HG03159 (cell line): ENCODE results near the gene NCEH1.
"Not testable (repeated sequence)": the region's sequence is repeated elsewhere in the genome, so short reads cannot be mapped to it uniquely, and the experiment has no call there.

Experiments used
- ATAC-seq: cut with Tn5 transposase; IDR thresholded peaks from one replicate; pipeline ENCODE4 v1.9.1; 2021; ENCODE audit warnings: mild to moderate bottlenecking, moderate library complexity; ENCODE audit not compliant: unreplicated experiment

Gene NCEH1

GRCh38 chr3:172708921-172709773, 1.7 kb downstream of the NCEH1 start:
- no peak for ATAC-seq

- no peak for ATAC-seq
These were observed 2.9 kb downstream of the NCEH1 start for GRCh38 chr3:172707967-172708366.

- ATAC-seq, result no peak
These were observed 3.8 kb downstream of the NCEH1 start for GRCh38 chr3:172707030-172707429.

GRCh38 chr3:172705170-172705569, 5.7 kb downstream of the NCEH1 start:
- ATAC-seq, result no peak

GRCh38 chr3:172704001-172704400, 6.9 kb downstream of the NCEH1 start:
- no peak for ATAC-seq

- not testable (repeated sequence) for ATAC-seq
These were observed 8.1 kb downstream of the NCEH1 start for GRCh38 chr3:172702731-172703130.

- ATAC-seq, result no peak
These were observed 8.6 kb downstream of the NCEH1 start for GRCh38 chr3:172702256-172702655.

GRCh38 chr3:172701751-172702150, 9.1 kb downstream of the NCEH1 start:
- ATAC-seq, result no peak

GRCh38 chr3:172700936-172701455, 9.9 kb downstream of the NCEH1 start:
- ATAC-seq, result no peak

GRCh38 chr3:172700256-172700655, 10.6 kb downstream of the NCEH1 start:
- ATAC-seq, result no peak

GRCh38 chr3:172699031-172699430, 11.8 kb downstream of the NCEH1 start:
- ATAC-seq, result no peak

GRCh38 chr3:172698631-172699030, 12.2 kb downstream of the NCEH1 start:
- no peak for ATAC-seq

- no peak for ATAC-seq
These were observed 13.3 kb downstream of the NCEH1 start for GRCh38 chr3:172697558-172697957.

GRCh38 chr3:172696357-172696756, 14.5 kb downstream of the NCEH1 start:
- ATAC-seq, result no peak

GRCh38 chr3:172694573-172695246, 16.2 kb downstream of the NCEH1 start:
- no peak for ATAC-seq

- peak; percentile 77 for ATAC-seq
These were observed 18.0 kb downstream of the NCEH1 start for GRCh38 chr3:172692751-172693338.

- no peak for ATAC-seq
These were observed 19.9 kb downstream of the NCEH1 start for GRCh38 chr3:172690936-172691335.

- no peak for ATAC-seq
These were observed 22.3 kb downstream of the NCEH1 start for GRCh38 chr3:172688588-172688987.

GRCh38 chr3:172687501-172687900, 23.4 kb downstream of the NCEH1 start:
- ATAC-seq, result no peak

GRCh38 chr3:172685331-172686214, 25.3 kb downstream of the NCEH1 start:
- no peak for ATAC-seq

GRCh38 chr3:172680684-172681083, 30.2 kb downstream of the NCEH1 start:
- no peak for ATAC-seq
